ENCODE data around the gene POLA2.
"Not testable (repeated sequence)": the region's sequence is repeated elsewhere in the genome, so short reads cannot be mapped to it uniquely, and the experiment has no call there.

Gene POLA2

DNA sequence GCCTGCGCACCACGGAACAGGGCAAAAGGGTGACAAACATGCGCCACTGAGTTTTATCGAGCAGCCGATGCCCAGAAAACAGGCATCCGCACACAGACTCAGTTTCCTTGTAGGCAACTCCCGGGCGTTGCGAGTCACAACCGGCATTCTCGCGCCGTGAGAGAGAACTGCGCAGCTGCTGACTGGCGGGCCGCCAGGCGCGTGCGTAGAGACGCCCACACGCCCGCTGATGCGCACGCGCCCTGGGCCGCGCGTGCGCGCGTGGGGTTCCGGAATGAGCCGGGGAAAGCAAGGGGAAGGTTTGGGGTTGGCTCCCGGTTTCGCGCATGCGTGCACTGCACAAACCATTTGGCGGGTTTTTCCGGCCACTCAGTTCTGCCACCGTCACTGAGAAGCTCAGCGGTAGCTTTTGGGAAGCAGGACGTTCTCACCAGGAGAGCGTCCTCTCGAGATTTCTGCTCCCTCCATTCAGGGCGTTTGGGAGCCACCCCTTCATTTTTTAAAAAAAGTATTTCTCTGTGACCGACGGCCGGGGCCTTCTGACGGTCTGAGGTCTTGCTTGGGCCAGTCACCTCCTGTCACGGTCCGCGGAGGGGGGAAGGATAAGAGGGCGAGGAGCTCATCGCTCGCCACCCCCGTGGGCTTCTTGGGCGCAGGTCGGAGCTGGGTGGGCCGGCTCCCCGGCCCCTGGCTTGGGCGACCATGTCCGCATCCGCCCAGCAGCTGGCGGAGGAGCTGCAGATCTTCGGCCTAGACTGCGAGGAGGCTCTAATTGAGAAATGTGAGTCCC lies at the start of gene POLA2:
Gene POLA2 (plus strand): TSS at position 372 of the 790 bp plus-strand sequence. CDS start 331 bp downstream, at position 703.
- peak; percentile 95 for DNase-seq (ENCODE audit: low read depth)

DNA sequence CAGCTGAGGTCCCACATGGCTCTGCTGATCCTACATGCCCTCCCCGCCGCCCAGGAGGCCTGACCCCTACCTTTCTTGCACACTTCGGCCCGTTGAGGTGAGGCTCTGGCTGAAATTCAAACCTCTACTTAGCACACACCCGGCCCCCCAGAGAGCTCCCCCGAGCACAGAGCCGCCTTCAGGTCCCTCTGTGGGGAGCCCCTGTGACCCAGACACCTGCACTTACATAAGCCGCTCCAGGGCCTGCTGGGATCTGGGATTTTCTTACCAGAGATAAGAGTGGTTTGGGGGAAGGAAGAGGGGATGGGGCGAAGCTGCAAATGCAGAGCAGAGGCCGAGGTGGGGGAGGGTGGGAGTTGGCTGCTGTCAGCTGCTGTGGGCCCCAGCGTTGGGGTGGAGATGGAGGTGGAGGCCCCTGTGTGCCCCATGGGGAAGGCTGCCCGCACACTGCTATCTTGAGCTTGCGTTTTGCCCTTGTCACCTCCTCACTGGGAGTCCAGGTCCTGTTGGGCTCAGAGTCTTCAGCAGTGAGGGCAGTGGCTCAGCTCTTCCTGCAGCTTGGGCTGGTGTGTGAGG lies 49.4 kb upstream of the POLA2 start:
- no peak for DNase-seq (ENCODE audit: low read depth)

DNA sequence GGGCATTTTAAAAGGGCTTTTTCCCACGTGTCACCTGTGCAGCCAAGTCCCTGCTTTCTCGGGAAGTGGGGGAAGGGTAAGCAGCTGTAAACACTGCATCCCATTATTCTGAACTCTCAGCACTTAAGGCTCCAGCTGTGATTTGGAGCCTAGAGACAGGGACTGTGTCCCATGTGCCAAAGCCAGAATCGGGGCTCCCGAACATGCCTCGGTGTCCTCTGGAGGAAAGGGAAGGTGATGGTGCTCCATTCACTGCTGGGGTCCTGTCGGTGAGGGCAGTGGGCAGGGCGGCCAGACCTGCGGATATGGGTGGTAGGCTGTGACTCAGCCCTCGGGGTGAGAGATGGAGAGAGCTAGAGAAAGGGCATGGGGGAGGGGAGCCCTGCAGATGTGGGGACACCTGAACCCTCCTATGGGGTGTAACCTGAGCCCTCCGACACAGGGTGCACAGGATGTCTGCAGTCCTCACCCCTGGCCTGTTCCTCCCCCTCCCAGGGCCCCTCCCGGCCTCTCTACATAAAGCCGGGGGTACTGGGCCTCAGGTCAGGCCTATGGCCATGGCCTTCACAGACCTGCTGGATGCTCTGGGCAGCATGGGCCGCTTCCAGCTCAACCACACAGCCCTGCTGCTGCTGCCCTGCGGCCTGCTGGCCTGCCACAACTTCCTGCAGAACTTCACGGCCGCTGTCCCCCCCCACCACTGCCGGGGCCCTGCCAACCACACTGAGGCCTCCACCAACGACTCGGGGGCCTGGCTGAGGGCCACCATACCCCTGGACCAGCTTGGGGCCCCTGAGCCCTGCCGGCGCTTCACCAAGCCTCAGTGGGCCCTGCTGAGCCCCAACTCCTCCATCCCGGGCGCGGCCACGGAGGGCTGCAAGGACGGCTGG lies 48.2 kb upstream of the POLA2 start:
- DNase-seq (ENCODE audit: low read depth): no peak

DNA sequence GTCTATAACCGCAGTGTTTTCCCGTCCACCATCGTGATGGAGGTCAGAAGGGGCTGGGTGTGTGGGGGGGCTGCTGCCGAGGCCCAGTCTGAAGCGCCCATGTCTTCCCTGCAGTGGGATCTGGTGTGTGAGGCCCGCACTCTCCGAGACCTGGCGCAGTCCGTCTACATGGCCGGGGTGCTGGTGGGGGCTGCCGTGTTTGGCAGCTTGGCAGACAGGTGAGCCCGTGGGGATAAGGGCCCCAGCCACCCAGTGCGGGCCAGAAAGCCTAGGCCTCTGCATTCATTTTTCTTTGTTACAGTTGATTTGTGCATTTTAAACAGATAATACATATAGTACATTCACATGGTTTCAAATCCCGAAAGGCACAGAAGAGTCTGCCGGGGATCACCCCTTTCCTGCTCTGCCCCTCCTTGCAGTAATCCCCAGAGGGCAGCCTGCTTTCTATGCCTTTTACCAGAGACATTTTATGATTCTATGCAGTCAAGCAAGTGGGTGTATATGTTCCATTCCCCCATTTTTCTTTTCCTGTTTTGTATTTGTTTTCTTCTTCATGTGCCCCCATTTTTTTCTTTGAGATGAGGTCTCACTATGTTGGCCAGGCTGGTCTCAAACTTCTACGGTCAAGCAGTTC lies 47.4 kb upstream of the POLA2 start:
- DNase-seq (ENCODE audit: low read depth): no peak

DNA sequence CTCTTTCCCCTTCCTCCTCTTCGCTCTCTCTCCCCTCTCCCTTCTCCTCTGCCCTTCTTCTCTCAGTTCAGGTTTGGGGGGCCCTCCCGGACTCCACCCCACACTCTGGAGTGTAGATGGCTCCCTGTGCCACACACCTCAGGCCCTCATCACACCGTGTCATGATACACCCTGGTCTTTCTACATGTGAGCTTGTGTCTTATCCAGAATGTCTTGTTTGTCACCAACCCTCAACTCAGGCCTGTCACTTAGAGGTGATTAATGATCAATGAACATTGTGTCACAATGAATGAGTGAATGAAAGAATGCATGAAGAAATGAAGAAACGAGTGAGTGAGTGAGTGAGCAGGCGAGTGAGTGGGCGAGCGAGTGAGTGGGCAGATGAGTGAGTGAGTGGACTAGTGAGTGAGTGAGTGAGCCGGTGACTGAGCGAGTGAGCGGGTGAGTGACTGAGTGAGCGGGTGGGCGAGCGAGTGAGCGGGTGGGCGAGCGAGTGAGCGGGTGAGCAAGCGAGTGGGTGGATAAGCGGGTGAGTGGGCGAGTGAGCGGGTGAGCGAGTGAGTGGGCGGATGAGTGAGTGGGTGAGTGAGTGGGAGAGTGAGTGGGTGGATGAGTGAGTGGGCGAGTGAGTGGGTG lies 46.2 kb upstream of the POLA2 start:
- DNase-seq (ENCODE audit: low read depth): no peak

DNA sequence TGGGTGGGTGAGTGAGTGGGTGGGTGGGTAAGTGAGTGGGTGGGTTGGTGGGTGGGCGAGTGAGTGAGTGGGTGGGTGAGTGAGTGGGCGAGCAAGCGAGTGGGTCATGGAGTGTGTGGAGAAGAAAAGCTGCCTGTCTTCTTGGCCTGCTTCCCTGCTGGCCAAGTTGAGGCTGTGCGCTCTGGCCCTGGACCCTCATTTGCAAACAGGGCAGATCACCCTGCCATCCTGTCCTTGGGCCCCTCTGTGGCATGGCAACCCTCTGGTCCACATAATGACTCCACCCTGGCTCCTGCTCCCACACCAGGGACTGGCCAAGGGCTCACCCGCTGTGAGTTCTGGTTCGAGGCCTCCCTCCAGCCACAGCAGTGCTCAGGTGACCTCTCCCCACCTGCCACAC lies 44.9 kb upstream of the POLA2 start:
- DNase-seq (ENCODE audit: low read depth): no peak

DNA sequence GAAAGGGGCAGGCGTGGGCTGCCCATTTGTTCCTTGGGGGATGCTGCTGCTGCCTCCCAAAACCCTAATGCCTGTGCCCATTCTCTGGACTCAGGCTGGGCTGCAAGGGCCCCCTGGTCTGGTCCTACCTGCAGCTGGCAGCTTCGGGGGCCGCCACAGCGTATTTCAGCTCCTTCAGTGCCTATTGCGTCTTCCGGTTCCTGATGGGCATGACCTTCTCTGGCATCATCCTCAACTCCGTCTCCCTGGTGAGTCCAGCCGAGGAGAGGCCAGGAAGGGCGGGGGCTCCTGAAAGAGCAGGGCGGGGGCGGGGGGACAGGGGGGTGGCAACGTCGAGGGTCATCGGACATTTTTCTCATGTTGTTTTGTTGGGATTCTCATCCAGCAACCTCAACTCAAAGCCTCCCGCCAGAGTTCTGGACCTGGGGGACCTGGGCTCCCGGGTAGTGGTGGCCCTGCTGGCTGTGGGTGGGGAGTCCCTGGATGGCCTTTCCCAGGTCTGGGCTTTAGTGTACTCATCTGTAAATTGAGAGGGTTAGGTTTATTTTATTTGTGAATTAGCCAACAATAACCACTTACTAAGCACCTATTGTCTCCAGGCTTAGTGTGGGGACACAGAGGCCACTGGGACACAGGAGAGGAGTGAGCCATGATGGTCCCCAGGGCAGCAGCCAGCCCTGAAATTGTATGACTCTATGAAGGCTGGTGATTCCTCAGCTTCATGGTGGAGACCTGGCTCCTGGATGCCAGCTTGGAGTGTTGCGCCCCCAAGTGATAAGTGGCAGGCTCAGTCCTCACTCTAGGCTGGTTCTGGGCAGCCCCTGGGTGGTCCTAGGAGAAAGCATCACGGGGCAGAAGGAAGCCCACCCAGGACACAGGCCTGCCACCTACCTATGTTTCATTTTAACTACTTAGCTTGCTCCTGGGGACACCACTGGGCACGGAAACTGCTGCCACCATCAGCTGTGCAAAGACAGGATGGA lies 44.0 kb upstream of the POLA2 start:
- DNase-seq (ENCODE audit: low read depth): no peak

DNA sequence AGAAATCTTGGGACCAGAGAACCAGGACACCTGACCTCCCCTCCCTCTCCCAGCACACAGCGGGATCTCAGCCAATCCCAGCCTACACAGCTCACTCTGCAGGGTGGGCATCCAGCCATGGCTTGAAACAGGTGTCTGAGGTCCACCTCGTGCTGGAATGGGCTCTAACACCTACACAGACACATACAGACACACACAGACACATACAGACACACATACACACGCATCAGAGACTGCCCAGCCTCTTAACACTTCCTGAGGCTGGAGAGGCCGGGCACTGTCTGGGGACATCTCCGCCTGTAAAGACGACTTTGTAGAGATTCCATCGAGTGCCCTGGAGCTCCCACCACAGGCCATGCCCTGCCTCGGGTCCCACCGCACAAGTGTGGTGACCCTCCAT lies 43.3 kb upstream of the POLA2 start:
- no peak for DNase-seq (ENCODE audit: low read depth)

GRCh38 chr11:65219930-65220213 lies 41.9 kb upstream of the POLA2 start:
- DNase-seq (ENCODE audit: low read depth): no peak

- DNase-seq (ENCODE audit: low read depth): no peak
These were observed 40.7 kb upstream of the POLA2 start for GRCh38 chr11:65221026-65221425.

- DNase-seq (ENCODE audit: low read depth): no peak
These were observed 38.8 kb upstream of the POLA2 start for GRCh38 chr11:65223011-65223410.

- DNase-seq (ENCODE audit: low read depth): no peak
These were observed 36.9 kb upstream of the POLA2 start for GRCh38 chr11:65224930-65225278.

- peak; percentile 11 for DNase-seq (ENCODE audit: low read depth)
These were observed 36.3 kb upstream of the POLA2 start for GRCh38 chr11:65225279-65226102.

DNA sequence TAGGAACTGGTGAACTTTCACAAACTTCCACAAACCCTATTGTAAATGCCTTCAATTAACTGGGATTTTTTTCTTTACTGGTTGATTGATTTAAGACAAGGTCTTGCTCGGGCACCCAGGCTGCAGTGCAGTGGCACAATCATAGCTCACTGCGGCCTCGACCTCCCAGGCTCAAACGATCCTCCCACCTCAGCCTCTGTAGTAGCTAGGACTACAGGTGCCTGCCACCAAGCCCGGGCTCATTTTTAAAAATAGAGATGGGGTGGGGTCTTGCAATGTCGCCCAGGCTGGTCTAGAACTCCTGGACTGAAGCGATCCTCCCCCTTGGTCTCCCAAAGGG lies 35.7 kb upstream of the POLA2 start:
- no peak for DNase-seq (ENCODE audit: low read depth)

DNA sequence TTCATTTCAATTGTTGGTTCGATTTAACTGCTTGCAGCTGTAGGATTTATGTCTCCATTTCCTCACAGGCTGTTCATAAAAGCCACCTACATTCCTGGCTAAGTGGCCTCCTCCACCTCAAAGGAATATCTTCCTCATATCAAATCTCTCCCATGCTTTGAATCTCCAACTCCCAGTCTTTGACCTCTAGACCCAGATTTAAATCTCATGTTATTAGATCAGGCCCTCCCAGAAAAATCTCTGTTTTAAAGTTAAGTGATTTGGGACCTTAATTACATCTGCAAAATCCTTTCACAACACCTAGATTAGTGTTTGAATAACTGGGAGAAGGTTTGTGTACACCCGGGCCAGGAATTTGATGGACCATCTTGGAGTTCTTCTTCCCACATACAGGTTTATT lies 33.9 kb upstream of the POLA2 start:
- no peak for DNase-seq (ENCODE audit: low read depth)

- no peak for DNase-seq (ENCODE audit: low read depth)
These were observed 25.3 kb upstream of the POLA2 start for GRCh38 chr11:65236194-65237059.

GRCh38 chr11:65238302-65238701 lies 23.5 kb upstream of the POLA2 start:
- not testable (repeated sequence) for DNase-seq (ENCODE audit: low read depth)

DNA sequence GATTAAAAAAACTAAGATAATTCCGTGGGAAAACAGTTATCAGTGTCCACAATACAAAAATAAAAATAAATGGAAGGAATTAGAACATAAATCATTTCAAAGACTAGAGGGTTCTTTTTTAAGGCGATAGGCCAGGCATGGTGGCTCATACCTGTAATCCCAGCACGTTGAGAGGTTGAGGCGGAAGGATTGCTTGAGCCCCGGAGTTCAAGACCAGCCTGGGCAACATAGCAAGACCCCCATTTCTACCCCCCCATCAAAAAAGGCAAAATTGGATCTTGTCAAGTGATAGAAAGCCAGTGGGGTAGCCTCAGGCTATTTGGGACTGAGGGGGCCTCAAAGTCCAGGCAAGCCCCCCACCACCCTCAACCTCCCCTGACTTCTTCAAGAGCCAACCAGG lies 20.6 kb upstream of the POLA2 start:
- DNase-seq (ENCODE audit: low read depth): no peak

DNA sequence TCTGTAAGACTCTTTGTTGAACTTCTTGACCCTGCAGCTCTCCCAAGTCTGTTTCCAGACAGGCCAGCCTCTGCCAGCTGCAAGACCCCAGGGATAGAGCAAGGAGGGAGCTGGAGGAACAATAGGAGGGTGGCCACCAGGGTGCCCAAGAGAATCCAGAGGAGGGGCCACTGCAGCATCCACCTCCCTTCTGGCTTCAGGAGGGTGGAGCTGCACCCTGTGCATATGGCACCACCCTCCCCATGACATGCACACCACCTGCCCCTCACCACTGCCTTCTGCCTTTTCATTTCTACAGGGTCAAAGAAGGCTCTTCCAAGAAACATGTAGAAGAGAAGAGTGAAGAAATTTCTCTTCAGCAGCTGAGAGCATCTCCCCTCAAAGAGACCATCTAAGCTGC lies 20.1 kb upstream of the POLA2 start:
- DNase-seq (ENCODE audit: low read depth): no peak

Data from stimulated activated CD8-positive, alpha-beta memory T cell treated with anti-CD3 and anti-CD28 coated beads, Interleukin-12 subunit alpha, Interleukin-12 subunit beta, amount 100 ng/mL, for 4 hours (primary cell).